ENCODE results near the gene ACP1. TPM values are rescaled to one million over a fixed set of nuclear protein-coding genes. Genes with fewer than 3 reads are reported as not detected.

Gene ACP1
- total and polyA plus RNA-seq, 10 of the 15 experiments (the other 5 are each of a cell fraction or from before 2014, with no cell fraction given): 120 to 468 (median 175) TPM

DNA sequence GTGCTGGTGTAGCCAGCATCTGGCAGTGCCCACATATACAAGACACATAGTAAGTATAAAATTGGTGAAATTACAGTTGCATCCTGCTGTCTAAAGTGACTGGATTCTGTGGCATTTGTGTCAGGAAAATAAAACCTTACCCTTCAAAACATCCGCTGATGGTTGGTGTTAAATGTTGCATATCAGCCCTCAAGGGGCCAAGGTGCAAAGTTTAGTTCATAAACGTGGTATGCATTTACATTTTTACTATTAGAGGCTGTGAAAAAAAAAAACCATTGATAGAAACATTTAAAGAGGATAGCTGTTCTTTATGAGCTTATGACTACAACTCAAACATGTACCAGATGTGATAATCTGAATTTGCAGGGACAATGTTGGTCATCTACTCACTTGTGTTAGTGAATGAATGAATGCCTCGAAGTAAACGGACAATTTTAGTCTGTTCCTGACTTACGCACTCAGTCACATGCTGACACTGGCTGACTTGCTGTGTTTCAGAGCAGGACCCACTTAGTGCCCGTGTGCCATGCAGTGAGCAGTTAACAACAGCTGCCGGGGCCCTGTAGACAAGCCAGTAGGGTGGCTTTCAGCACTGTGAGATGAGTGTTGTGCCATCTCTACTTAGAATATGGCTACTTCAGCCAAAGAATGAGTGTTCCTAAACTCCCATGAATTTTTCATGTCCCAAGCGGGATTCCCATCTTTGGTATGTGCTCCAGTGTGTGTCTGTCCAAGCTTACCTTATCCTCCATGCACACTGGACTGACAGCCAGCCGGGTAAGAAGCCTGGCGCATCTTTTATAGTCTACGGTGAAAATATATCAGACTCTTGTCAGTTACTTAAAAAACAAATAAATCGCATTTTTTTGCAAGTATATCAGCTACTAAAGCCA lies 17.9 kb downstream of the ACP1 start:
- TF ChIP-seq SREBF2 (IDR thresholded peaks at IDR 0.05; ENCODE audit: low read length) (no peak), IRF5 (IDR thresholded peaks at IDR 0.05; ENCODE audit: borderline replicate concordance) (no peak), MXI1 (IDR thresholded peaks at IDR 0.05; ENCODE audit: low read depth, low read length) (no peak), ZZZ3 (IDR thresholded peaks at IDR 0.05; ENCODE audit: control insufficient read depth, insufficient read length, low read depth) (no peak), LARP7 (IDR thresholded peaks at IDR 0.05) (no peak), RUNX3 (IDR thresholded peaks at IDR 0.05; ENCODE audit: low read length) (no peak), BHLHE40 (IDR thresholded peaks at IDR 0.05; ENCODE audit: borderline replicate concordance in 1 of 2, low read depth in 2 of 2, low read length in 1 of 2) (no peak), USF1 (IDR thresholded peaks at IDR 0.05; ENCODE audit: borderline replicate concordance, extremely low read length, insufficient read depth, low read depth, low read length) (no peak), JUND (IDR thresholded peaks at IDR 0.05; ENCODE audit: low read depth, low read length) (no peak)
- Histone ChIP-seq H3K4me3 (no peak overlapping the region), H3K79me2 (ENCODE audit: control insufficient read depth, insufficient read depth, low read length) (no peaks in the 10 kb centered on the region), H3K9me3 (replicated peaks; ENCODE audit: control insufficient read depth, insufficient read depth, low read length) (no peaks in the 10 kb centered on the region), H3K9ac (ENCODE audit: control insufficient read depth, insufficient read depth, low read length) (no peak overlapping the region), H3K27ac (ENCODE audit: control insufficient read depth, insufficient read depth) (no peak overlapping the region), H2AFZ (ENCODE audit: control insufficient read depth, low read depth, low read length) (no peak overlapping the region), H4K20me1 (ENCODE audit: control insufficient read depth, insufficient read depth) (no peaks in the 10 kb centered on the region), H3K27me3 (replicated peaks in 1 of 2; ENCODE audit: control insufficient read depth in 2 of 2, insufficient read depth in 2 of 2, low read length in 1 of 2) (no peaks in the 10 kb centered on the region), H3K4me2 (ENCODE audit: control insufficient read depth, insufficient read depth) (no peak overlapping the region), H3K36me3 (ENCODE audit: control insufficient read depth in 2 of 2, insufficient read depth in 2 of 2, low read length in 1 of 2) (peaks cover 15 to 25% of the 10 kb centered on the region in 2 experiments; a peak in 3 of 4 replicates), H3K4me1 (ENCODE audit: control insufficient read depth, insufficient read depth, low read length) (no peaks in the 10 kb centered on the region)
- 89% methylated on average over 12 of the region's 12 CpGs for WGBS (ENCODE audit: insufficient coverage, insufficient replicate concordance, low lambda C conversion rate, missing lambda C conversion rate)
- ChIA-PET RAD21 (ENCODE audit: unreplicated experiment) (no interaction called here), SMC1A (ENCODE audit: uncharacterized antibody, unreplicated experiment) (no interaction called here), CTCF (interaction anchor here (0.7 to 1.5 kb wide), 4 partner anchors 17 to 68 kb away, joined by 3 to 5 read pairs (median 4); no protein-coding TSS in a partner anchor), POLR2A (no interaction called here)
- in situ Hi-C loops (cut with MboI): no loop called here
- BruUV-seq (replicated peaks): no TSS peak
- no peak for ATAC-seq
- intact Hi-C loops (cut with micrococcal nuclease; ENCODE audit: unreplicated experiment): no loop called here
- DNase-seq (ENCODE audit: low read depth, low spot score): no peak
- no peak for FAIRE-seq
